Stromal cell of bone marrow (primary cell): Measurements from ENCODE around the gene SOAT1.
"Not testable (repeated sequence)": the region's sequence is repeated elsewhere in the genome, so short reads cannot be mapped to it uniquely, and the experiment has no call there.

Experiments used
- DNase-seq: peaks from one replicate; pipeline ENCODE4 v3.0.0-alpha.2; 2012; ENCODE audit warnings: low read depth

The SOAT1 gene

GRCh38 chr1:179353546-179353945 lies 59.9 kb downstream of the SOAT1 start:
- peak; percentile 34 for DNase-seq

DNA sequence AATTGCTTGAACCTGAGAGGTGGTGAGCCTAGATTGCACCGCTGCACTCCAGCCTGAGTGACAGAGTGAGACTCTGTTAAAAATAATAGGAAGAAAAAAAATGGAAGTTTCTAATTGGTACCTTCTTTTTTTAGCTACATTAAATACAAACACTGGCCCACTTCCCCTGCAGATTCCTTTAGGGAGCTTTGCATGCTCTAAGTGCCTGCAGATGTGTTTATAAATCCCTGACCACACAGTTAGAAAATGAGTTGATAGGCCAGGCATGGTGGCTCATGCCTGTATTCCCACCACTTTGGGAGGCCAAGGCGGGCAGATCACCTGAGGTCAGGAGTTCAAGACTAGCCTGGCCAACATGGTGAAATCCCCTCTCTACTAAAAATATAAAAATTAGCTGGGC lies 68.0 kb downstream of the SOAT1 start:
- DNase-seq = not testable (repeated sequence)

DNA sequence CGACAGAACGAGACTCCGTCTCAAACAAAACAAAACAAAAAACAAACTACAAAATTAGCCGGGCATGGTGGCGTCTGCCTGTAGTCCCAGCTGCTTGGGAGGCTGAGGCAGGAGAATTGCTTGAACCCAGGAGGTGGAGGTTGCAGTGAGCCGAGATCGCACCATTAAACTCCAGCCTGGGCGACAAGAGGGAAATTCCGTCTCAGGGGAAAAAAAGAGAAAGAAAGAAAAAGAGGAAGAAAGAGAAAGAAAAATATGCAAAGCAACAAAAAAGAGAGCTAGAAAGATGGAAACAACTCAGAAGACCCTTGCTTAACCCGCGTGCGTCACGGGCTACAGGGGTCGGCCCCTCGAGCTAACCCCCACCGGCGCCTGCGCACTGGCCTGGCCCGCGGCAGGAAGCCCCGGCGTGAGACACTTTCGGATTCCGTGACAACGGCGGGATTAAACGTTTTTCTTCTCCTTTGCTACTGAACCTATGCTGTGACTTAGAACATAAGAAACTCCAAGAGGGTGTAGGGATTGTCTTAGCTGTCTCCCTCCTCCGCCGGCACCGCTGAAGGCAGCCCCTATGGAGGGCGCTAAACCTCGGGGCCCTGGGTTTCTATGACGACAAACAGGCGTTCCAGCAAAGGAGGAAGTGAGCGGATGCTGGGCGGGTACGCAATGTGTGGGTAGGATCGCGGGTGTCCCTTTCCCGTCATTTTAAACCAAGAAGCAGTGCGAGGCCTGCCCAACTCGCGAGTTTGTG lies 71.9 kb downstream of the SOAT1 start, which contains the start of gene AXDND1:
Gene AXDND1 (plus strand): TSS at position 630 of the 751 bp plus-strand sequence. CDS start 539 bp downstream, outside the sequence.
- DNase-seq = peak; percentile 86

DNA sequence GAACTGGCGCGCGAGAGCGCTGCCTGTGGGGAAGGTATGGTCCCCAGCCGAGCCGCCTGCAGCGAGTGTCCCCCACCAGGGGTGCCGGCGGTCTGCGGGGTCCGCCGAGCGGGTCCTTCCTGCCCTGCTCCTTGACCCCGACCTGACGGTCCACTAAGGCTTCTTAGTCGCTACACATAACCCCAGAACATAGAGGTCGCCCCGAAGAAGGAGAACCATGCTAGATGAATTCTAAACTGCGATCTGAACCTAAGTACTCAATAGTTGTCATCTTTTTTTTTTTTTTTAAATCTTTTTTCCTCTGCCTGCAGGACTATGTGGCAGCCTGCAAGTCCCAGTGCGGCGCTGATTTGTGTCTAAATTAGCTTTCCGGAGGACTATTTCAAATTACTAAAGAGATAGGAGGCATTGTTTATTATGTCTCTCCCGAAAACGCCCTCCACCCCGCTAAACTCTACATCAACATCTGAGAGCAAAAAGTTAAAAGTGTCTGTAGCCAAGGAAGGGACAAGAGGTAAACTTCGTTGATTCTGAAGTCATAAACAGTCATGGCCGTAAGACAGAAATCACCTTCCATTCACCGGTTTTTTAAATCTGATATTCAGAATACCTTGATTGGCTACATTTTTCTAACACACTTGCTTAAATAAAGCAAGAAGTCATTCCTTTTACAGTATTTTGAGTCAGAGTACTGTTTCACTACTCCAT lies 72.7 kb downstream of the SOAT1 start:
- no peak for DNase-seq

- peak; percentile 45 for DNase-seq
Observed at GRCh38 chr1:179369751-179370341, 76.2 kb downstream of the SOAT1 start.

DNA sequence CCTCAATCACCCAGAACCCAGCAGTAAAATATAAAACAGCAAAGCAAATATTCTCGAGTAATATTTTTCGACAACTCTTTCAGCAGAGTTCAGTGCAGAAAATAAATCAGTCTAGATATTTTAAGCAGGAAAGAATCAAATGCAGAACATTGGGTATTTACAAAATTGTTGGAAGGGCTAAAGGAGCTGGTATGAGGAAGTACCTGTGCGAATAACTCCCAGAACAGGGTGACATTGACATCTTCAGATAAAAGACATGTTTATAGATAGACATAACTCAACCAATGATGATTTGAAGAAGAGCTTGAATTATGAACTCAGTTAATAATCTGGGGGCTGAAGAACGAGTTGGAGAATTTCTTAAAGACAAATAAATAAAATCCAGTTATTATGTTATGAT lies 78.6 kb downstream of the SOAT1 start:
- no peak for DNase-seq

GRCh38 chr1:179376223-179376622 lies 82.6 kb downstream of the SOAT1 start:
- no peak for DNase-seq

- no peak for DNase-seq
Observed at GRCh38 chr1:179380299-179380698, 86.7 kb downstream of the SOAT1 start.

- no peak for DNase-seq
Observed at GRCh38 chr1:179384027-179384426, 90.4 kb downstream of the SOAT1 start.

DNA sequence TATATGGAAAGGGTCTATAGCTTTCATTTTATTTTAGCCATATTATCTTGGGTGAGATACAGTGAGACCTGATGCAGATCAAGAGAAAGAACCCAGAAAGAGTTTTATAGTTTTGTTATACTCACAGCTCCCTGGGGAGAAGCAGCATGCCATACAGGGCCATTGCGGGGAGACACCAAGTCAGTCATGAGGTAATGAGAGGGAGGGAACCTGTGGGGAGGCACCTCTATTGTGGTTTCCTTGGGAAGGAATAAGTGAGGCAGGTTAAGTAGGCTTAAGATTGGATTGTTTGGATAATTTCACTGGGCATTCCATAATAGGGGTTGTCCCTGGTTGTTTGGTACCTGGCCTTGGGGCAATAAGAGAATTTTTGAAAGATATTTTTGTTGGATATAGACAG lies 91.9 kb downstream of the SOAT1 start:
- no peak for DNase-seq

DNA sequence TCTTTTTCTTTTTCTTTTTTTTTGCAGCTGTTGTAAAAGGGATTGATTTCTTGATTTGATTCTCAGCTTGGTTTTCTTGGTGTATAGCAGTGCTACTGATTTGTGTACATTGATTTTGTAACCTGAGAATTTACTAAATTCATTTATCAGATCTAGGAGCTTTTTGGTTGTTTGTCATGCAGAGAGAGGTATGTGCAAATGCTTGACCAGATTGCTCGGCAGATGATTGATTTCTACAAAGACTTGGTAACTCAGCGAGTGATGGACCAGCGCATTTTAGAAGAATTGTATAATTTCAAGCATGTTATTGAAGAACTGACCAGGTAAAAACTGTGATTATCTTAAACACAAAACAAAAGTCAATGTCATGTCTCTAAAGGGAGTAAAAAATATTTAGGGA lies 100.1 kb downstream of the SOAT1 start:
- no peak for DNase-seq

- not testable (repeated sequence) for DNase-seq
Observed at GRCh38 chr1:179399399-179399798, 105.8 kb downstream of the SOAT1 start.
